ENCODE results near the gene ZRANB1.
A peak's percentile ranks its signal among the peaks of the same experiment; 100 is the strongest.

Gene ZRANB1

DNA sequence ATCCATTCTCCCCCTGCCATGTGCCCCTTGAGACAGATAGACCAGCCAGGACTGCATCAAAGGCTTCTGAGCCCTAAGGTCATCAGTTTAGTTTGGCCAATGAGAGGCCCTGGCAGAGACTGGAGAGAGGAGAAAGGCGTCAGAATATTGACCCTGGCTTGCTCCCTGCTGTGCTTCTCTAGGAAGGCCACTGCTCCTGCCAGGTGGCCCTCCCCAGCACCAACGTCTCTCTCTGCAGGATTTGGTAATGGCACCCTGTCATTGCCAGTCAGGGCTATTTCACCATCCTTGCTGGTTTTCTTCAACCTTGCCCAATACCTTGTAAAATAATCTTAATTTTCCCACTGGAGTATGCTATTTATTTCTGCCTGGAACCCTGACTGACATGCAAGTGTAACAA lies 38.8 kb upstream of the ZRANB1 start:
- DNase-seq (ENCODE audit: low spot score): no peak

DNA sequence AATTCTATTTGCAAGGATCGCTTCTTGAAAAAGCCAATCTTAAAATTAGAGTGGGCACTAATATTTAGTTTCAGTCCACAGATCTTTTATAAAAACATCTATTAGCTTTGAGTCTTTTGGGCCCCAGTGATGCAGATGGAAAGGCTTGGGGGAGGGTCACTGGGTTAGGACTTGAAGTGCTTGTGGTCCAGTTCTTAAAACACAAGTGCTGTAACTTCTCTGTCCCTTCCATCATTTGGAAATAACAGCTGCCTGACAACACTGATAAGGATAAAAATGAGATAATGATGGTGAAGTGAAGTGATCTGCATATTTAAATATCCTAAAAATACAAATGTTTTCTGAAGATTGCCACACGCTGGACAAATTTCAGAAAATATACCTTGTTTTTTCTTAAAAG lies 37.1 kb upstream of the ZRANB1 start:
- H3K4me3 ChIP-seq: no peak overlapping the region
- DNase-seq (ENCODE audit: low spot score): no peak
- TF ChIP-seq, protein P1, sequence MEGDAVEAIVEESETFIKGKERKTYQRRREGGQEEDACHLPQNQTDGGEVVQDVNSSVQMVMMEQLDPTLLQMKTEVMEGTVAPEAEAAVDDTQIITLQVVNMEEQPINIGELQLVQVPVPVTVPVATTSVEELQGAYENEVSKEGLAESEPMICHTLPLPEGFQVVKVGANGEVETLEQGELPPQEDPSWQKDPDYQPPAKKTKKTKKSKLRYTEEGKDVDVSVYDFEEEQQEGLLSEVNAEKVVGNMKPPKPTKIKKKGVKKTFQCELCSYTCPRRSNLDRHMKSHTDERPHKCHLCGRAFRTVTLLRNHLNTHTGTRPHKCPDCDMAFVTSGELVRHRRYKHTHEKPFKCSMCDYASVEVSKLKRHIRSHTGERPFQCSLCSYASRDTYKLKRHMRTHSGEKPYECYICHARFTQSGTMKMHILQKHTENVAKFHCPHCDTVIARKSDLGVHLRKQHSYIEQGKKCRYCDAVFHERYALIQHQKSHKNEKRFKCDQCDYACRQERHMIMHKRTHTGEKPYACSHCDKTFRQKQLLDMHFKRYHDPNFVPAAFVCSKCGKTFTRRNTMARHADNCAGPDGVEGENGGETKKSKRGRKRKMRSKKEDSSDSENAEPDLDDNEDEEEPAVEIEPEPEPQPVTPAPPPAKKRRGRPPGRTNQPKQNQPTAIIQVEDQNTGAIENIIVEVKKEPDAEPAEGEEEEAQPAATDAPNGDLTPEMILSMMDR (IDR thresholded peaks at IDR 0.05): no peak
- H3K27ac ChIP-seq: no peak overlapping the region

More for the DNA sequence above, 38.8 kb upstream of the ZRANB1 start:
- TF ChIP-seq, protein P1 (IDR thresholded peaks at IDR 0.05): no peak
- H3K27ac ChIP-seq: no peak overlapping the region
- no peak overlapping the region for H3K4me3 ChIP-seq

DNA sequence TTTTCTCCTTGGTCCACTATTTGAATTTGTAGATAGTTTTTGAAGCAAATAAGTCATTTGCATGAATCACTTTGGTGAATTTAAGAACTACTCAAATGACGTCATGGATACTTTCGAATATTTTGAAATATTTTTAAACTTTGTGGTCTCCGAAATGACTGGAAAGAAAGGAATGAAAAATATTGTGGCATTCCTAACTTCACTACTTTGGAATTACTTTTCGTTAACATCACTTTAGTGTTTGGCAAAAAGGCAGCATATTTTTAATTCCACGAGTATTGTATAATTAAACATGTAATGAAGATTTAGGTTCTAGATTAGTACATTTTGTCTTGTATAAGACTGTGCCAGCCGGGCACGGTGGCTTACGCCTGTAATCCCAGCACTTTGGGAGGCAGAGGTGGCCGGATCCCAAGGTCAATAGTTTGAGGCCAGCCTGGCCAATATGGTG lies 35.3 kb upstream of the ZRANB1 start:
- TF ChIP-seq, protein P1 (IDR thresholded peaks at IDR 0.05): no peak

DNA sequence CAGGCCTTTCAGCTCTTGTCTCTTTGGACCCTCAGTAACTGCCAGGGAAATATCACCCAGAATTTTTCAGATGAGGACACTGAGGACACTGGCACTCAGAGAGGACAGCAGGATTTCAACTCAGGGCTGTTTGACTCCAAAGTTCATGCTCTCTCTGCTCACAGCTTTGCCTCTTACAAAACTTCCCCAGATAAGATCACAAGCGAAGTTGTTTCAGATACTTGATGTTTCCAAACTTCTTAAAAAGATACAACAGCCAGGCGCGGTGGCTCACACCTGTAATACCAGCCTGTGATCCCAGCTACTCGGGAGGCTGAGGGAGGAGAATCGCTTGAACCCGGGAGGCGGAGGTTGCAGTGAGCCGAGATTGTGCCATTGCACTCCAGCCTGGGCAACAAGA lies 32.4 kb upstream of the ZRANB1 start:
- TF ChIP-seq, protein P1 (IDR thresholded peaks at IDR 0.05): no peak
- DNase-seq (ENCODE audit: low spot score): no peak
- Histone ChIP-seq H3K27ac (no peak overlapping the region), H3K4me3 (no peak overlapping the region)

More for the DNA sequence above, 35.3 kb upstream of the ZRANB1 start:
- Histone ChIP-seq H3K27ac (peak overlapping the region in 1 of 2 donors; percentile 71), H3K4me3 (no peak overlapping the region)
- peak; percentile 79 for DNase-seq (ENCODE audit: low spot score)

DNA sequence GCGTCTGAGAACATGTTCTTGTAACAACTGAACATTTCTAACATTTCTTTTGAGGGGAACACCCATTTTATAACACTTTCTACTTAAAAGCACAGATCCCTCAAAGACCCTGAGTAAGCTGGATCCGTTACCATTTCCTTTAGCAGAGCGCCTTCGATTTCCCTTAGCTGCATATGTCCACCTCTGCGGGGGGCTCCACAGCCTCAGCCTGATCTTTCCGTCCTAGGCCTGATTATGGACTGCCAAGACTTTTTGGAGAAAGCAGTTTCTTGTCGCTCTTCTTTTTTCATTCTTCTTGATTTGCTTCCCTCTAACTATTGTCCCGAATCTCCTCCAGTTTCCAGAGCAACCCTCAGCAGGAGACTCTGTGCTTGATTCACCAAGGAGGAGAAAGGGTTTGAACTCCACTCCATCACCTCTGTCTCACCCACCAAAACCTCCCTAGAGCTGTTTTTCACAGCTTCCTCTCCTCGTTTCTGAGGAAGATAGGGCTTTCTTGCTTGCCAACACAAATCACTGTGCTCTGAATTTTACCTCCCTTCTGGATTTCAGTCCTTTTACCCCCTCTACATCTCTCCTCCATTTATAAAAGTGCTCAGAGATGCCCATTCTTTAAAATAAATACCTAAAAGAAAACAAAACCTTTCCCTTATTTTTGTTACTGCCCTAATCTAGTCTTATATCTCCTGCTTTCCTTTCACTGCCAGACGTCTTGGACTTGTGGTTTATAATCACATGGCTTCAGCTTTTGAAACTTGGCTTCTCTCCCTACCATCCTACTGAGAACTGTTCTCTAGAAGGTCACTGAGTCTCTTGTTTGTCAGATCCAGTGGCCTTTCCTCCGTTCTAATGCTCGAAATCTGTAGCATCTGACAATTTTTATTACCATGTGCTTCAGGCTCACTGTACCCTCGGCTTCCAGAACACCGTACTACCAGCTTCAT lies 30.5 kb upstream of the ZRANB1 start:
- TF ChIP-seq, protein P1 (IDR thresholded peaks at IDR 0.05): no peak
- no peak overlapping the region for H3K4me3 ChIP-seq
- peak overlapping the region; percentile 66 to 72 for H3K27ac ChIP-seq
- DNase-seq (ENCODE audit: low spot score): no peak

DNA sequence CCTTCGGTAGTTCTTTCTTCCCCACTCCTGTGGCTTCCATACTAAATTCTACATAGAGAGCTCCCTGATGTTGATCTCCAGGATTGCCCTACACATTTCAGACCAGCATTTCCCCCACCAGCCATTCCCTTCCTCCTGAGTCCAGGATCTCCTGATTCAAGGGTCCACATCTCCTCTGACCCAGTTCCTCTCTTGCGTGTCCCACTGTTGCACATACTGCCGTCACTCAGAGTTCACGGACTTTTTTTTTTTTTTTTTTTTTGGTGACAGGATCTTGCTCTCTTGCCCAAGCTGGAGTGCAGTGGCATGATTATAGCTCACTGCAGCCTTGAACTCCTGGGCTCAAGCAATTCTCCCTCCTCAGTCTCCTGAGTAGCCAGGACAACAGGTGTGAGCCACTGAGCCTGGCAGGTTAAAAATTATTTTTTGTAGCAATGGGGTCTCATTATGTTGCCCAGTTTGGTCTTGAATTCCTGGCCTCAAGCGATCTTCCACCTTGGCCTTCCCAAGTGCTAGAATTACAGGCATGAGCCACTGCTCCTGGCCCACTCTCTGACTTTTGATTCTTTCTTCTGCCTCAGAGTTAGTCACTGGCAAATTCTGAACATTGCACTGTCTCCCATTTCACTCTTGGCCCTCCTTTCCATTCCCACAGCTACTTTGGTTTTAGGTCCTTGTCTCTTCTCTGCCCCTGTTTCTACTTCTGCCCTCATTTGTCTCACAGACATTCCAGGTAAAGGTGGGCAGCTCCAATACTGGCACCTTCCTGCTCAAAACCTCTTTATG lies 29.6 kb upstream of the ZRANB1 start:
- no peak overlapping the region for H3K4me3 ChIP-seq
- TF ChIP-seq, protein P1 (IDR thresholded peaks at IDR 0.05): no peak
- DNase-seq (ENCODE audit: low spot score): no peak
- H3K27ac ChIP-seq: peak overlapping the region; percentile 66 to 72

Data from coronary artery (tissue), 2 donors.